IMR-90 (cell line): ENCODE results near the gene BANP. TPM values are rescaled to one million over a fixed set of nuclear protein-coding genes. Genes with fewer than 3 reads are reported as not detected.

Source experiments
- ATAC-seq: fragments of 200-7000 bp; cut with Tn5 transposase; 2 replicates; pipeline ENCODE4 v1.9.1; 2020; ENCODE audit warnings: low read depth, mild to moderate bottlenecking, moderate library complexity
- BruUV-seq: library from RNA; stranded (reverse); fragments of 400-500 nt; replicated peaks from 2 replicates; lab custom pipeline; 2021; lab: Mats Ljungman, UMichigan
- CTCF ChIA-PET: fragments of 300-600 bp; formaldehyde crosslinking; extraction: SDS; loops from one replicate; lab custom pipeline; 2021; ENCODE audit warnings: antibody characterized with exemption; lab: Yijun Ruan, JAX
- POLR2A ChIA-PET: fragments of 300-600 bp; sonication (Branson Sonifier 250); formaldehyde crosslinking; loops from one replicate; lab custom pipeline; 2022; ENCODE audit warnings: antibody characterized with exemption; ENCODE audit not compliant: unreplicated experiment; lab: Charles Lee
- DNase-seq: peaks from one replicate; pipeline ENCODE4 v3.0.0; 2013
- H2AFZ ChIP-seq: replicated peaks from 2 replicates; pipeline ENCODE3; 2013; ENCODE audit warnings: low read length, mild to moderate bottlenecking; ENCODE audit not compliant: poor library complexity
- H2AK5ac ChIP-seq: 2 replicates; pipeline ENCODE4 v1.6.1; 2013; ENCODE audit warnings: low read depth, low read length, inconsistent platforms
- H2AK9ac ChIP-seq: replicated peaks from 2 replicates; pipeline ENCODE3; 2013; ENCODE audit warnings: mild to moderate bottlenecking, low read depth, low read length, moderate library complexity; ENCODE audit not compliant: poor library complexity
- H2BK120ac ChIP-seq: 2 replicates; pipeline ENCODE4 v1.6.1; 2013; ENCODE audit warnings: low read depth, low read length, inconsistent platforms
- H2BK15ac ChIP-seq: 3 replicates; pipeline ENCODE4 v1.6.1; 2013; ENCODE audit warnings: low read depth, low read length, inconsistent platforms
- H2BK20ac ChIP-seq: 2 replicates; pipeline ENCODE4 v1.6.1; 2013; ENCODE audit warnings: low read depth, mild to moderate bottlenecking, inconsistent platforms, low read length, moderate library complexity
- H2BK5ac ChIP-seq: 2 replicates; pipeline ENCODE4 v1.6.1; 2013; ENCODE audit warnings: mild to moderate bottlenecking, low read depth, low read length, inconsistent platforms; ENCODE audit not compliant: poor library complexity, severe bottlenecking
- H3K14ac ChIP-seq: replicated peaks from 2 replicates; pipeline ENCODE4 v1.6.1; 2013; ENCODE audit warnings: low read depth, low read length, inconsistent platforms
- H3K18ac ChIP-seq: 2 replicates; pipeline ENCODE4 v1.6.1; 2013; ENCODE audit warnings: low read depth, low read length, control low read depth
- H3K23ac ChIP-seq: 2 replicates; pipeline ENCODE4 v1.6.1; 2013; ENCODE audit warnings: low read depth, low read length, inconsistent platforms
- H3K27ac ChIP-seq: 2 replicates; pipeline ENCODE4 v1.5.1; 2013; ENCODE audit warnings: mild to moderate bottlenecking, control low read depth, low read length; ENCODE audit not compliant: insufficient read depth
- H3K27me3 ChIP-seq: 2 replicates; pipeline ENCODE4 v1.6.1; 2013; ENCODE audit warnings: low read length; ENCODE audit not compliant: control insufficient read depth, insufficient read depth
- H3K36me3 ChIP-seq: 2 replicates; pipeline ENCODE4 v1.6.1; 2013; ENCODE audit warnings: low read length, mixed read lengths; ENCODE audit not compliant: control insufficient read depth, insufficient read depth
- H3K4ac ChIP-seq: 2 replicates; pipeline ENCODE4 v1.6.1; 2013; ENCODE audit warnings: low read depth, low read length, inconsistent platforms
- H3K4me1 ChIP-seq: 2 replicates; pipeline ENCODE4 v1.6.1; 2013; ENCODE audit warnings: low read length, mixed read lengths; ENCODE audit not compliant: control insufficient read depth, insufficient read depth
- H3K4me2 ChIP-seq: 2 replicates; pipeline ENCODE4 v1.6.1; 2013; ENCODE audit warnings: low read depth, mild to moderate bottlenecking, control low read depth, low read length, moderate library complexity
- H3K4me3 ChIP-seq: 2 replicates; pipeline ENCODE4 v1.5.1; 2013; ENCODE audit warnings: low read depth, mild to moderate bottlenecking, control low read depth, low read length, moderate library complexity; ENCODE audit not compliant: insufficient read depth
- H3K56ac ChIP-seq: 2 replicates; pipeline ENCODE4 v1.6.1; 2013; ENCODE audit warnings: low read length, inconsistent platforms; ENCODE audit not compliant: insufficient read depth; ENCODE audit errors: extremely low read depth
- H3K79me1 ChIP-seq, 2 experiments: 2 replicates each; pipeline ENCODE4 v1.6.1; 2013; ENCODE audit warnings: low read length in 2 of 2, inconsistent platforms in 1 of 2, low read depth in 1 of 2
- H3K9ac ChIP-seq: 2 replicates; pipeline ENCODE4 v1.6.1; 2013; ENCODE audit warnings: low read depth, low read length, control low read depth
- H3K9me1 ChIP-seq: 2 replicates; pipeline ENCODE4 v1.6.1; 2013; ENCODE audit warnings: low read length, inconsistent platforms; ENCODE audit not compliant: insufficient read depth
- H3K9me3 ChIP-seq: 2 replicates; pipeline ENCODE4 v1.6.1; 2013; ENCODE audit warnings: low read length; ENCODE audit not compliant: control insufficient read depth, insufficient read depth
- H4K20me1 ChIP-seq: 2 replicates; pipeline ENCODE4 v1.6.1; 2013; ENCODE audit warnings: low read length, inconsistent platforms; ENCODE audit not compliant: insufficient read depth
- H4K5ac ChIP-seq: 2 replicates; pipeline ENCODE4 v1.6.1; 2013; ENCODE audit warnings: mild to moderate bottlenecking, low read depth, low read length, control low read depth
- H4K8ac ChIP-seq, 2 experiments: 2 replicates each; pipeline ENCODE4 v1.6.1; 2013; ENCODE audit warnings: low read depth in 2 of 2, low read length in 2 of 2, control low read depth in 1 of 2, inconsistent platforms in 1 of 2
- H4K91ac ChIP-seq: 2 replicates; pipeline ENCODE4 v1.6.1; 2013; ENCODE audit warnings: low read depth, low read length, inconsistent platforms; ENCODE audit not compliant: insufficient read depth
- CTCF ChIP-seq: conservative IDR thresholded peaks from 2 replicates; pipeline ENCODE4 v1.5.1; 2012; ENCODE audit warnings: mild to moderate bottlenecking, low read depth, low read length, improper control_type of control experiment
- RAD21 ChIP-seq: IDR thresholded peaks from 2 replicates; pipeline ENCODE4 v1.6.1; 2012; ENCODE audit warnings: low read length, improper control_type of control experiment
- SMC3 ChIP-seq: fragments of 150-350 bp; IDR thresholded peaks from 2 replicates; pipeline ENCODE4 v1.6.1; 2016; ENCODE audit warnings: low read depth, mild to moderate bottlenecking, antibody characterized with exemption, low read length, moderate library complexity
- WGBS, 2 experiments: methylation state at CpG; one replicate each; pipeline versions ENCODE4 v1.1.5 to v1.1.7; 2013; ENCODE audit warnings: missing lambda C conversion rate in 2 of 2; ENCODE audit not compliant: insufficient read length in 1 of 2; ENCODE audit errors: extremely low coverage in 2 of 2; 5-methylcytosine and 5-hydroxymethylcytosine counted together
- dilution Hi-C: fragments of 300-500 bp; cut with HindIII; formaldehyde crosslinking; loops from one replicate; pipeline ENCODE4 v1.14.3; 2018; ENCODE audit warnings: low sequenced_read_pairs; ENCODE audit not compliant: unreplicated experiment
- in situ Hi-C: fragments of 300-500 bp; cut with MboI; formaldehyde crosslinking; loops from 3 replicates; pipeline ENCODE4 v1.14.3; 2019; ENCODE audit warnings: low sequenced_read_pairs, inconsistent platforms, mixed read lengths
- intact Hi-C: fragments of 100-400 bp; cut with micrococcal nuclease; formaldehyde crosslinking; loops from 2 replicates; pipeline ENCODE4 v1.10.0; 2022
- polyA plus RNA-seq, 3 experiments: library from polyadenylated mRNA; depleted of rRNA; stranded (reverse); fragments of >200 nt; gene quantifications; 2 replicates each; pipeline ENCODE4 v1.2.3, GENCODE V29; 2012; ENCODE audit warnings: low replicate concordance in 1 of 3
- total RNA-seq: library from RNA; depleted of rRNA; stranded (reverse); fragments of >200 nt; gene quantifications from 2 replicates; pipeline ENCODE4 v1.2.3, GENCODE V29; 2012
- TF ChIP-seq, protein P1 (sequence below): fragments of 150-350 bp; IDR thresholded peaks from 2 replicates; pipeline ENCODE4 v1.6.1; 2017; ENCODE audit warnings: mild to moderate bottlenecking, antibody characterized with exemption, low read length, low read depth

BANP gene
- total and polyA plus RNA-seq, 2 of the 4 experiments (the other 2 are of a cell fraction) = 17.4 to 17.9 TPM

- H3K4me1 ChIP-seq = peaks cover under 1% of the 10 kb centered on the region; the same call in 1 of the 2 replicates
- H2BK5ac ChIP-seq = no peak overlapping the region
- no peak overlapping the region for H2AK5ac ChIP-seq
- H3K4me3 ChIP-seq = no peak overlapping the region
- H2AFZ ChIP-seq = no peak overlapping the region
- peaks cover 12% of the 10 kb centered on the region for H3K36me3 ChIP-seq
- H3K9ac ChIP-seq = no peak overlapping the region
- no peaks in the 10 kb centered on the region for H3K27me3 ChIP-seq
- ChIA-PET POLR2A (no interaction called here), CTCF (no interaction called here)
- H3K18ac ChIP-seq = no peak overlapping the region
- H3K4ac ChIP-seq = no peak overlapping the region
- no peaks in the 10 kb centered on the region; the same call in none of the 2 replicates for H4K20me1 ChIP-seq
- H3K9me1 ChIP-seq = peaks cover 3% of the 10 kb centered on the region
- no TSS peak for BruUV-seq
- no peak overlapping the region for H4K8ac ChIP-seq
- TF ChIP-seq CTCF = no peak
- no peak for TF ChIP-seq RAD21
- no peak for TF ChIP-seq SMC3
- TF ChIP-seq, protein P1, sequence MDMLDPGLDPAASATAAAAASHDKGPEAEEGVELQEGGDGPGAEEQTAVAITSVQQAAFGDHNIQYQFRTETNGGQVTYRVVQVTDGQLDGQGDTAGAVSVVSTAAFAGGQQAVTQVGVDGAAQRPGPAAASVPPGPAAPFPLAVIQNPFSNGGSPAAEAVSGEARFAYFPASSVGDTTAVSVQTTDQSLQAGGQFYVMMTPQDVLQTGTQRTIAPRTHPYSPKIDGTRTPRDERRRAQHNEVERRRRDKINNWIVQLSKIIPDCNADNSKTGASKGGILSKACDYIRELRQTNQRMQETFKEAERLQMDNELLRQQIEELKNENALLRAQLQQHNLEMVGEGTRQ = no peak
- no peak overlapping the region for H3K14ac ChIP-seq
- H3K56ac ChIP-seq = no peak overlapping the region
- dilution Hi-C loops = no loop called here
- H3K79me1 ChIP-seq = peaks cover 30 to 42% of the 10 kb centered on the region in 2 experiments
- H2BK120ac ChIP-seq = no peak overlapping the region
- no peak overlapping the region for H2BK20ac ChIP-seq
- no peak overlapping the region for H4K91ac ChIP-seq
- H4K5ac ChIP-seq = no peak overlapping the region
- H3K23ac ChIP-seq = no peak overlapping the region
- H2AK9ac ChIP-seq = no peak overlapping the region
- no CpG with 5 or more reads among the region's 5 CpGs for WGBS, 2 experiments
- H3K9me3 ChIP-seq = no peaks in the 10 kb centered on the region
- no peak overlapping the region for H3K4me2 ChIP-seq
- DNase-seq (no peak), ATAC-seq (no peak)
- in situ Hi-C loops = no loop called here
- H3K27ac ChIP-seq = no peak overlapping the region
- H2BK15ac ChIP-seq = no peak overlapping the region
- intact Hi-C loops = no loop called here
These were observed 26.9 kb downstream of the BANP start for GRCh38 chr16:87978127-87978526.
